HepG2 (cell line): ENCODE data around the gene RETN. TPM values are rescaled to one million over a fixed set of nuclear protein-coding genes. Genes with fewer than 3 reads are reported as not detected.

Source experiments
- ATAC-seq: fragments of 200-7000 bp; cut with Tn5 transposase; 3 replicates; pipeline ENCODE4 v1.9.1; 2020; ENCODE audit warnings: mild to moderate bottlenecking, moderate library complexity
- BruUV-seq: library from RNA; stranded (reverse); fragments of 400-500 nt; replicated peaks from 2 replicates; lab custom pipeline; 2021; lab: Mats Ljungman, UMichigan
- CTCF ChIA-PET: fragments of 300-600 bp; formaldehyde crosslinking; extraction: SDS; loops from one replicate; lab custom pipeline; 2021; ENCODE audit warnings: low total read pairs, inconsistent platforms, low intra/inter-chr PET ratio; lab: Yijun Ruan, JAX
- POLR2A ChIA-PET: fragments of 350-600 bp; sonication (Branson Sonifier 250); formaldehyde crosslinking; loops from one replicate; lab custom pipeline; 2020; ENCODE audit warnings: antibody characterized with exemption, inconsistent platforms; lab: Yijun Ruan, JAX
- DNase-seq: peaks from one replicate; pipeline ENCODE4 v3.0.0-alpha.2; 2015; ENCODE audit warnings: low spot score
- FAIRE-seq: peaks from 3 replicates; lab custom pipeline; 2011; peaks lifted over from hg19 to GRCh38; lab: Jason Lieb, UNC
- H2AFZ ChIP-seq: one replicate; pipeline ENCODE4 v1.6.1; 2011; ENCODE audit warnings: low read length, inconsistent platforms
- H3K27ac ChIP-seq: fragments of 300-600 bp; 3 replicates; pipeline ENCODE4 v1.8.0; 2011; ENCODE audit warnings: mixed run types, mild to moderate bottlenecking, mixed read lengths, low read length, inconsistent platforms; ENCODE audit not compliant: insufficient read depth; ENCODE audit errors: extremely low read length
- H3K27me3 ChIP-seq, 2 experiments: fragments of 200-600 bp in 1 of 2; 2 replicates in 1 of 2; 3 replicates in 1 of 2; pipeline versions ENCODE4 v1.6.0 to v1.8.0; 2011; ENCODE audit warnings: low read length in 2 of 2, mild to moderate bottlenecking in 2 of 2, moderate library complexity in 2 of 2, inconsistent platforms in 1 of 2; ENCODE audit not compliant: insufficient read depth in 2 of 2, control insufficient read depth in 1 of 2
- H3K36me3 ChIP-seq, 2 experiments: fragments of 200-600 bp in 1 of 2; replicated peaks in 1 of 2; 2 replicates in 1 of 2; 3 replicates in 1 of 2; pipeline versions ENCODE4 v1.5.1 to v1.8.0; 2011; ENCODE audit warnings: low read length in 2 of 2, inconsistent platforms in 1 of 2; ENCODE audit not compliant: insufficient read depth in 2 of 2, control insufficient read depth in 1 of 2
- H3K4me1 ChIP-seq: 2 replicates; pipeline ENCODE4 v1.5.1; 2012; ENCODE audit warnings: low read length, inconsistent platforms; ENCODE audit not compliant: insufficient read depth
- H3K4me2 ChIP-seq: 2 replicates; pipeline ENCODE4 v1.6.0; 2011; ENCODE audit warnings: low read depth, low read length, inconsistent platforms
- H3K4me3 ChIP-seq, 3 experiments: fragments of 200-600 bp in 1 of 3; sonication (generic), shearing (Covaris generic) in 1 of 3; replicated peaks in 1 of 3; 2 replicates each; pipeline ENCODE4 v1.5.1; 2011 to 2016; ENCODE audit warnings: low read length in 3 of 3, inconsistent platforms in 2 of 3, low read depth in 2 of 3, mild to moderate bottlenecking in 2 of 3, control low read depth in 1 of 3, mixed read lengths in 1 of 3; ENCODE audit not compliant: insufficient read depth in 1 of 3
- H3K79me2 ChIP-seq: one replicate; pipeline ENCODE4 v1.6.1; 2011; ENCODE audit warnings: low read length, inconsistent platforms; ENCODE audit not compliant: insufficient read depth
- H3K9ac ChIP-seq: 2 replicates; pipeline ENCODE4 v1.6.0; 2011; ENCODE audit warnings: mild to moderate bottlenecking, low read depth, low read length, inconsistent platforms; ENCODE audit not compliant: insufficient read depth
- H3K9me3 ChIP-seq: 2 replicates; pipeline ENCODE4 v1.5.1; 2012; ENCODE audit warnings: mild to moderate bottlenecking, low read length
- H4K20me1 ChIP-seq: 2 replicates; pipeline ENCODE4 v1.6.0; 2011; ENCODE audit warnings: inconsistent platforms, mild to moderate bottlenecking, low read length, moderate library complexity; ENCODE audit not compliant: insufficient read depth
- NFYB ChIP-seq: sonication (generic); formaldehyde crosslinking; IDR thresholded peaks from 2 replicates; pipeline ENCODE4 v1.4.0; 2020; ENCODE audit warnings: missing genetic modification reagents
- RFX5 ChIP-seq: IDR thresholded peaks from 2 replicates; pipeline ENCODE4 v1.6.1; 2011; ENCODE audit warnings: low read depth, low read length, improper control_type of control experiment
- ZNF562 ChIP-seq: sonication (generic); formaldehyde crosslinking; IDR thresholded peaks from 2 replicates; pipeline ENCODE4 v1.8.0; 2022; ENCODE audit warnings: missing genetic modification reagents, borderline replicate concordance
- WGBS: methylation state at CpG from one replicate; pipeline ENCODE4 v1.1.6; 2017; ENCODE audit warnings: low lambda C conversion rate; 5-methylcytosine and 5-hydroxymethylcytosine counted together
- in situ Hi-C: cut with HindIII; loops from 2 replicates; pipeline ENCODE4 v1.10.0; 2017; ENCODE audit warnings: low pct_unique_long_range_greater_than_20kb; ENCODE audit not compliant: extremely low pct_ligation_motif_present
- intact Hi-C: fragments of 100-400 bp; cut with micrococcal nuclease; formaldehyde crosslinking; loops from one replicate; pipeline ENCODE4 v1.10.0; 2022; ENCODE audit not compliant: unreplicated experiment
- polyA plus RNA-seq, 8 experiments: library from polyadenylated mRNA; depleted of rRNA in 3 of 8; stranded (reverse) in 7 of 8; unstranded in 1 of 8; fragments of >200 nt; fragmentation: Illumina TruSeq in 4 of 8; extraction: Trizol in 4 of 8; gene quantifications; 2 replicates each; pipeline versions ENCODE4 v1.2.1 to v1.2.3, GENCODE V29; 2011 to 2016; ENCODE audit warnings: low read depth in 4 of 8, missing spikeins in 1 of 8, mixed read lengths in 1 of 8; ENCODE audit not compliant: insufficient read depth in 1 of 8
- total RNA-seq, 5 experiments: library from RNA; depleted of rRNA; stranded (reverse); fragments of >200 nt; fragmentation: Illumina TruSeq; extraction: Trizol; gene quantifications; 2 replicates each; pipeline ENCODE4 v1.2.3, GENCODE V29; 2016; ENCODE audit warnings: low read depth in 1 of 5
- TF ChIP-seq, protein P1 (sequence below): sonication (generic); formaldehyde crosslinking; IDR thresholded peaks from 2 replicates; pipeline ENCODE4 v1.5.1; 2020; ENCODE audit warnings: mild to moderate bottlenecking, missing genetic modification reagents, moderate library complexity
- TF ChIP-seq, protein P2 (sequence below): IDR thresholded peaks from 2 replicates; pipeline ENCODE4 v1.6.1; 2016; ENCODE audit warnings: low read depth, control low read depth

RETN gene
- total and polyA plus RNA-seq, 2 of the 13 experiments (the other 11 are each of a cell fraction or from before 2014, with no cell fraction given) = not detected

DNA sequence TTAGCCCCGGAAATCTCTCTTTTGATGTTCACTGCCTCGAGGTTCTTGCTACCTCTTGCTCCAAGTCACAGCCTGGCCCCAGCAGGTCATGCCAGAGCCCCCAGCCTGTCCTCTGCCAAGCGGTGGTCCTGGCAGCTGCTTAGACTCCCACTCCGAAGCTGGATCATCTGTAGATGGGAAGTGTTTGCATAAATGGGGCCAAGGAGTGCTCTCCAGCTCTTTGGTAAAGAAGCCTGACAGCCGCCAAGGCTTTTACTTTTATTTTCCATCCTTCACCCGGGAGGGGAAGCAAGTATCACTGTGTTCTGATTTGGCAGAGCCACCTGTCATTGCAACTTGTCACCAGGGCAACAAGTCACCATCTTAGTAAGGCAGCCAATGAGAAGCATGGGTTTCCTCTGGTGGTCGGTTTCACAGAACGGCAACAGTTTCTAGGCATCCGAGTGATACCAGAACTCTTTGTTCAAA, 10.6 kb upstream of the RETN start:
- no peak overlapping the region for H3K27ac ChIP-seq
- H3K9ac ChIP-seq = no peak overlapping the region
- H3K4me1 ChIP-seq = peaks cover 10% of the 10 kb centered on the region
- no peak overlapping the region for H3K4me3 ChIP-seq
- H3K27me3 ChIP-seq = no peaks in the 10 kb centered on the region; a peak in 2 of 5 replicates
- H3K4me2 ChIP-seq = no peak overlapping the region; the same call in 1 of the 2 replicates
- no peaks in the 10 kb centered on the region for H4K20me1 ChIP-seq
- BruUV-seq = no TSS peak
- in situ Hi-C loops (no loop called here), intact Hi-C loops (no loop called here)
- ChIA-PET CTCF (no interaction called here), POLR2A (no interaction called here)
- TF ChIP-seq, protein P1, sequence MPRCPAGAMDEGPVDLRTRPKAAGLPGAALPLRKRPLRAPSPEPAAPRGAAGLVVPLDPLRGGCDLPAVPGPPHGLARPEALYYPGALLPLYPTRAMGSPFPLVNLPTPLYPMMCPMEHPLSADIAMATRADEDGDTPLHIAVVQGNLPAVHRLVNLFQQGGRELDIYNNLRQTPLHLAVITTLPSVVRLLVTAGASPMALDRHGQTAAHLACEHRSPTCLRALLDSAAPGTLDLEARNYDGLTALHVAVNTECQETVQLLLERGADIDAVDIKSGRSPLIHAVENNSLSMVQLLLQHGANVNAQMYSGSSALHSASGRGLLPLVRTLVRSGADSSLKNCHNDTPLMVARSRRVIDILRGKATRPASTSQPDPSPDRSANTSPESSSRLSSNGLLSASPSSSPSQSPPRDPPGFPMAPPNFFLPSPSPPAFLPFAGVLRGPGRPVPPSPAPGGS (CRISPR knock-in tag) = no peak
- TF ChIP-seq RFX5 (0 out of 2 replicates have a peak, but pooled peaks have one; percentile 30), ZNF562 (no peak), NFYB (CRISPR knock-in tag) (0 out of 2 replicates have a peak, but pooled peaks have one; percentile 27)
- TF ChIP-seq, protein P2, sequence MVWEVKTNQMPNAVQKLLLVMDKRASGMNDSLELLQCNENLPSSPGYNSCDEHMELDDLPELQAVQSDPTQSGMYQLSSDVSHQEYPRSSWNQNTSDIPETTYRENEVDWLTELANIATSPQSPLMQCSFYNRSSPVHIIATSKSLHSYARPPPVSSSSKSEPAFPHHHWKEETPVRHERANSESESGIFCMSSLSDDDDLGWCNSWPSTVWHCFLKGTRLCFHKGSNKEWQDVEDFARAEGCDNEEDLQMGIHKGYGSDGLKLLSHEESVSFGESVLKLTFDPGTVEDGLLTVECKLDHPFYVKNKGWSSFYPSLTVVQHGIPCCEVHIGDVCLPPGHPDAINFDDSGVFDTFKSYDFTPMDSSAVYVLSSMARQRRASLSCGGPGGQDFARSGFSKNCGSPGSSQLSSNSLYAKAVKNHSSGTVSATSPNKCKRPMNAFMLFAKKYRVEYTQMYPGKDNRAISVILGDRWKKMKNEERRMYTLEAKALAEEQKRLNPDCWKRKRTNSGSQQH = no peak
- ATAC-seq (no peak), DNase-seq (no peak), FAIRE-seq (no peak)
- no peaks in the 10 kb centered on the region for H3K79me2 ChIP-seq
- H3K9me3 ChIP-seq = no peaks in the 10 kb centered on the region
- no peak overlapping the region for H2AFZ ChIP-seq
- no peaks in the 10 kb centered on the region for H3K36me3 ChIP-seq
- 16% methylated on average over 6 of the region's 9 CpGs for WGBS
